ENCODE data around the gene NATD1.

- no peak for TF ChIP-seq CTCF (IDR thresholded peaks at IDR 0.05; ENCODE audit: borderline replicate concordance, extremely low read depth, low read length, poor library complexity, severe bottlenecking)
- no peak for TF ChIP-seq EZH2 (IDR thresholded peaks at IDR 0.05; ENCODE audit: borderline replicate concordance, low read depth, low read length, severe bottlenecking)
These were observed 44.9 kb downstream of the NATD1 start for GRCh38 chr17:21208352-21208751.
